ENCODE measurements around the gene MAPK8. TPM values are rescaled to one million over a fixed set of nuclear protein-coding genes. Genes with fewer than 3 reads are reported as not detected.
A peak's percentile ranks its signal among the peaks of the same experiment; 100 is the strongest.

The MAPK8 gene
- total RNA-seq, 6 experiments from 2014 or later: 56.3 to 96.6 (median 74.8) TPM

GRCh38 chr10:48462482-48463020, 156.1 kb downstream of the MAPK8 start:
- no peaks in the 10 kb centered on the region for H3K9me3 Mint-ChIP-seq
- H3K36me3 Mint-ChIP-seq (ENCODE audit: low read depth): peaks cover 15% of the 10 kb centered on the region
- H3K27ac Mint-ChIP-seq: no peak overlapping the region; the same call in 1 of the 2 replicates
- DNase-seq: no peak
- peaks cover 28% of the 10 kb centered on the region for H3K4me1 Mint-ChIP-seq (ENCODE audit: low read depth)
- H3K27me3 Mint-ChIP-seq (ENCODE audit: insufficient read depth): peaks cover 13% of the 10 kb centered on the region
- TF ChIP-seq CTCF (IDR thresholded peaks at IDR 0.05): no peak
- no peak overlapping the region for H3K4me3 Mint-ChIP-seq

GRCh38 chr10:48463318-48464003, 157.0 kb downstream of the MAPK8 start:
- peaks cover 11% of the 10 kb centered on the region for H3K27me3 Mint-ChIP-seq (ENCODE audit: insufficient read depth)
- DNase-seq: no peak
- peak overlapping the region; percentile 63 for H3K27ac Mint-ChIP-seq

GRCh38 chr10:48464121-48464870, 157.8 kb downstream of the MAPK8 start:
- Mint-ChIP-seq H3K4me3 (no peak overlapping the region), H3K4me1 (ENCODE audit: low read depth) (peaks cover 28% of the 10 kb centered on the region), H3K27me3 (ENCODE audit: insufficient read depth) (peaks cover 10% of the 10 kb centered on the region), H3K27ac (peak overlapping the region; percentile 63), H3K9me3 (no peaks in the 10 kb centered on the region), H3K36me3 (ENCODE audit: low read depth) (peaks cover 15% of the 10 kb centered on the region)
- no peak for TF ChIP-seq CTCF (IDR thresholded peaks at IDR 0.05)
- no peak for DNase-seq

More at GRCh38 chr10:48463318-48464003, 157.0 kb downstream of the MAPK8 start:
- no peak overlapping the region for H3K4me3 Mint-ChIP-seq
- H3K4me1 Mint-ChIP-seq (ENCODE audit: low read depth): peaks cover 28% of the 10 kb centered on the region
- TF ChIP-seq CTCF (IDR thresholded peaks at IDR 0.05): no peak
- no peaks in the 10 kb centered on the region for H3K9me3 Mint-ChIP-seq
- H3K36me3 Mint-ChIP-seq (ENCODE audit: low read depth): peaks cover 15% of the 10 kb centered on the region

- Mint-ChIP-seq H3K27me3 (ENCODE audit: insufficient read depth) (peaks cover 10% of the 10 kb centered on the region), H3K4me1 (ENCODE audit: low read depth) (peaks cover 31% of the 10 kb centered on the region), H3K4me3 (no peak overlapping the region), H3K9me3 (no peaks in the 10 kb centered on the region), H3K36me3 (ENCODE audit: low read depth) (peaks cover 14% of the 10 kb centered on the region), H3K27ac (no peak overlapping the region; the same call in 1 of the 2 replicates)
- no peak for DNase-seq
- TF ChIP-seq CTCF (IDR thresholded peaks at IDR 0.05): no peak
These were observed 158.6 kb downstream of the MAPK8 start for GRCh38 chr10:48464871-48465736.

- H3K27ac Mint-ChIP-seq: no peak overlapping the region; the same call in 1 of the 2 replicates
- H3K4me3 Mint-ChIP-seq: no peak overlapping the region
- DNase-seq: no peak
- no peaks in the 10 kb centered on the region for H3K9me3 Mint-ChIP-seq
- H3K27me3 Mint-ChIP-seq (ENCODE audit: insufficient read depth): peaks cover 10% of the 10 kb centered on the region
- peaks cover 5% of the 10 kb centered on the region for H3K36me3 Mint-ChIP-seq (ENCODE audit: low read depth)
- peaks cover 28% of the 10 kb centered on the region for H3K4me1 Mint-ChIP-seq (ENCODE audit: low read depth)
- TF ChIP-seq CTCF (IDR thresholded peaks at IDR 0.05): no peak
These were observed 159.5 kb downstream of the MAPK8 start for GRCh38 chr10:48465860-48466521.
